Caki2 (cell line): ENCODE results near the gene TMEM125. TPM values are rescaled to one million over a fixed set of nuclear protein-coding genes. Genes with fewer than 3 reads are reported as not detected.
A peak's percentile ranks its signal among the peaks of the same experiment; 100 is the strongest.

ENCODE experiments used
- DNase-seq: peaks from one replicate; pipeline ENCODE4 v3.0.0-alpha.2; 2015; ENCODE audit warnings: low read depth
- in situ Hi-C: cut with HindIII; loops from 2 replicates; pipeline ENCODE4 v1.10.0; 2016; ENCODE audit warnings: low sequenced_read_pairs, low pct_unique_long_range_greater_than_20kb, mixed read lengths
- total RNA-seq: library from RNA; depleted of rRNA; stranded (reverse); fragments of >200 nt; shearing (Covaris generic); gene quantifications from 2 replicates; pipeline ENCODE4 v1.2.3, GENCODE V29; 2014; ENCODE audit warnings: low replicate concordance

Gene TMEM125
- total RNA-seq, 1 experiment from 2014 or later, result not detected

- in situ Hi-C loops, result no loop called here
- no peak for DNase-seq
Observed at GRCh38 chr1:43285269-43285990, 15.6 kb downstream of the TMEM125 start, which contains the start of gene C1orf210. TSS of gene C1orf210 (minus strand) at chr1:43285581. CDS start at chr1:43283270, 2,311 bp downstream.

DNA sequence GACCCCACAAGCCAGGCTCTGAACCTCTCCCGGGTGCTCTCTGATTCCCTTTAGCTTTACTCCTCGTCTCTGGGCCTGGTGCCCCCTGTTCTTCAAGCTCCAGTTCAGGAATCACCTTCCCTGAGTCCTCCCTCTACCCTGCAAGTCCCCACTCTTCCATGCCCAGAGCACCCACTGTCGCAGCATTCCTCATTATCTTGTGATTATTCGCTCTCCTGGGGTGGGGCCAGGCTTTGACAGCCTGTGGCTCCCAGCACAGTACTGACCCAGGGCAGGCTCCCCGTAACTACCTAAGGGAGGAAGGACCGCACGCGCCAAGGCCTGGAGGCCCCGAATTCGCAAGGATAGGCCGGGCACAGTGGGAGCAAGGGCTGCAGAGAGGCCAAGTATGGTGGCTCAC is 16.3 kb downstream of the TMEM125 start:
- in situ Hi-C loops, result no loop called here
- DNase-seq, result no peak

DNA sequence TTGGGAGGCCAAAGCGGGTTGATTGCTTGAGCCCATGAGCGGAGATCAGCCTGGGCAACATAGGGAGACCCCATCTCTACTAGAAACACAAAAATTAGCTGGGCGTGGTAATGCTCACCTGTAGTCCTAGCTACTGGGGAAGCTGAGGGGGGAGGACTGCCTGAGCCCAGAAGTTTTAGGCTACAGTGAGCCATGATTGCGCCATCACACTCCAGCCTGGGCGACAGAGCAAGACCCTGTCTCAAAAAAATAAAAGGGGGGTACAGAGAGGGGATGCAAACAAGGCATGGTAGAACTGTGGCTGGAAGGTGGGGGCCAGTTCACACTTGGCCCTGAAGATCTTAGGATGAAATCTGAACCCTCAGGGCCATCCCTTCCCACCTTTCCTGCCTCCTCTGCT is 16.8 kb downstream of the TMEM125 start:
- DNase-seq, result no peak
- in situ Hi-C loops, result no loop called here

GRCh38 chr1:43288058-43288784 is 18.4 kb downstream of the TMEM125 start:
- in situ Hi-C loops, result no loop called here

DNA sequence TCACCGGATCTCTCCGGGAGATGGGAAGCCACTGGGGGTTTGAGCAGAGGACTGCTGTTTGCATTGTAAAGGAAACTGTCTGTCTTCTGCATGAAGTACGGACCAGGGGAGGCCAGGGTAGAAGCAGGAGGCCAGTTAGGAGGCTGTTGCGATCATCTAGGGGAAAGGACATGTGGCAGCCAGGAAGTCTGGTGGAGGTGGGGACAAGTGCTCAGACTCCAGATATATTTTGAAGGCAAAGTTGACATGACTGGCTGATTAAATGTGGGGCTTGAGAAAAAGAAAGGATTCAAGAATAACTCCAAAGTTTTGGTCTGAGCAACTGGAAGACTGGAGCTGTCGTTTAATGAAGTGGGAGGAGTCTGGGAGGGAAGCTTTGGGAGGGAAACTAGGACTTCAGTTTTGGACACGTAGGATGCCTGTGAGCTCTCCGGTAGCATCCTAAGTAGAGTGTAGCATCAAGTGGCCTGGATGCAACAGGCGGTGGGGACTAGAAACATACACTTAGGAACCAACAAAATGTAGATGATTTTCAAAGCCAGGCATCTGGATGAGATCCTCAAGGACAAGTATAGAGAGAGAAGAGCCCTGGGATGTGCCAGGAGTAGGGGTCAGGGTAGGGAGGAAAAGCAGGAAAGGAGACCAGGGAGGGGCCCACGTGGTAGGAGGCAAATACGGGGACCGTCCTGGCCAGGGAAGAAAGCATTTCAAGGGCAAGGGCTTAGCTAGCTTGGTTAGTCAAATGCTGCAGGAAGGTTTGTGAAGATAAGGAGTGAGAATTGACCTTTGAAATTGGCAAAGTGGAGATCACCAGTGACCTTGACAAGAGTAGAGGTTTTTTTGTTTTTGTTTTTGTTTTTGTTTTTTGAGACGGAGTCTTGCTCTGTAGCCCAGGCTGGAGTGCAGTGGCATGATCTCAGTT is 19.3 kb downstream of the TMEM125 start:
- in situ Hi-C loops, result no loop called here
- no peak for DNase-seq

More at GRCh38 chr1:43288058-43288784, 18.4 kb downstream of the TMEM125 start:
- DNase-seq, result no peak

- no peak for DNase-seq
- in situ Hi-C loops, result no loop called here
Observed at GRCh38 chr1:43292216-43292615, 22.4 kb downstream of the TMEM125 start.

- in situ Hi-C loops, result no loop called here
- DNase-seq, result no peak
Observed at GRCh38 chr1:43292679-43293078, 22.9 kb downstream of the TMEM125 start.

DNA sequence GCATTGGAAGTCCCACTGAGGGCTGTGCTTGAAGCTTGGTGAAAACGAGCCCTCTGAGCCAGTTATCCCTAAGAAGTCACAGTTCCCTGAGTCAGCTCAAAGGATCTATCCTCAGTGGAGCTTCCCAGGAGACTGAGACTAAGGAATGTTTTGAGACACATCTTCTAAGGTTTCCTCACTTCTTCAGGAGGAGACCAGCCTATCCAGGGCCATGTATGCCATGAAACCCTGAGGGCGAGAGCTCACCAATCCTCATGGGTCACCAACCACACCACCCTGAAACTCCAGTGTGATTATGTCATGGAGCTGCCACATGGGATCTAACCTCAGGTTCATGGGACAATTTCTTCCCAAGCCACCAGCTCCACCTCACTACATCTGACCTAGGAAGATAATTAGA is 23.4 kb downstream of the TMEM125 start:
- peak; percentile 46 for DNase-seq
- in situ Hi-C loops, result no loop called here

DNA sequence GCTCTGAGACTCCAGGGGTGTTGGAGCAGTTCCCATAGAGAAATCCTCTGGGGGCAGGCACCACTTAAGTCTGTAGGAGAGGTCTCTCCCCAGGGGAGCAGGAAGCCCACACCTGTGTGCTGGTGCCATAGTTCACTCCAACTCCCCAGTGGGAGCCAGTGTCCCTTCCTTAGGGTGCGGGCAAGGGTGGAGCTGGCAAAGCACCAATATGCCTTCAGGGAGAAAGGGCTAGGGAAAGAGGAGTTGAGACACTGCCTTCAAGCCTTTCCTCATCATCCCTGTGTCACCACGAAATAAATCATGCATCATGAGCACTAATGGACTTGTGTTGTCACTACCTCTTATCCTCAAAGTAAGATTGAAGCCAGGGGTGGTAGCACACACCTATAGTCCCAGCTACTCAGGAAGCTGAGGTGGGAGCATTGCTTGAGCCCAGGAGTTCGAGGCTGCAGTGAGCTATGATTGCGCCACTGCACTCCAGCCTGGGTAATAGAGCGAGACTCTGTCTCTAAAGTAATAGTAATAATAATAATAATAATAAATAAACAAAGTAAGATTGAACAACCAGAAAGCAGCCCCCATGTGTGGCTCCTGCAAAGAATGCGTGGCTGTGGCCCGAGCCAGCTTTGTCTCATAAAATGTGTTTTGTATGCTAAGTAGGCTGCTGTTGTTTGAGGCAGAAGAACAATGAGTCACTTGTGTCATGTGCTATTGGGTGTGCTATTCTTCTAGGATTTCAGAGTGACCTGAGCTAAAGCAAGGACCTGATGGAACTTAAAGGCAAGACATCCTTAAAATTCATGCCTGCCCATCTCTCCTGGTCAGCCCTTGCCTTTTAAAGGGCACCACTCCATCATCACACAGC is 24.3 kb downstream of the TMEM125 start:
- peak; percentile 74 for DNase-seq
- in situ Hi-C loops, result no loop called here

GRCh38 chr1:43294761-43295160 is 25.0 kb downstream of the TMEM125 start:
- DNase-seq, result no peak
- in situ Hi-C loops, result no loop called here

GRCh38 chr1:43296207-43296606 is 26.4 kb downstream of the TMEM125 start:
- no peak for DNase-seq
- in situ Hi-C loops, result no loop called here

DNA sequence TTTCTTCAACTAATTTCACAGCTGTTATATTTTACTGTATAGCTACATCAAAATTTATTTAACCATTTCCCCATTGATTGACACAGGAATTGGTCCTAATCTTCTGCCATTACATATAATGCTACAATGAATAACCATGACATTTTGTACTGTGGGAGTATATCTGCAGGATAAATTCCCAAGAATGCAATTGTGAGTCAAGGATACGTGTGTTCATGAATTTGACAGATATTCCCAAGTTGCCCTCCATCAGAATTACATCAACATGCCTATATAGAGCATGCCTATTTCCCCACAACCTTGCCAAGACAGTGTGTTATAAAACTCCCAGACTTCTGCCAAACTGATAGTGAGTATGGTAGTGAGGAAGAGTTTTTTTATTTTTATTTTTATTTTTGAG is 28.3 kb downstream of the TMEM125 start:
- in situ Hi-C loops, result no loop called here
- DNase-seq, result no peak

- DNase-seq, result no peak
- in situ Hi-C loops, result no loop called here
Observed at GRCh38 chr1:43299101-43299500, 29.3 kb downstream of the TMEM125 start.

GRCh38 chr1:43300378-43301094 is 30.8 kb downstream of the TMEM125 start, which contains the start of gene TIE1:
TSS of gene TIE1 (plus strand) at chr1:43300982. CDS start at chr1:43301072, 90 bp downstream.
- no peak for DNase-seq
- in situ Hi-C loops, result no loop called here

DNA sequence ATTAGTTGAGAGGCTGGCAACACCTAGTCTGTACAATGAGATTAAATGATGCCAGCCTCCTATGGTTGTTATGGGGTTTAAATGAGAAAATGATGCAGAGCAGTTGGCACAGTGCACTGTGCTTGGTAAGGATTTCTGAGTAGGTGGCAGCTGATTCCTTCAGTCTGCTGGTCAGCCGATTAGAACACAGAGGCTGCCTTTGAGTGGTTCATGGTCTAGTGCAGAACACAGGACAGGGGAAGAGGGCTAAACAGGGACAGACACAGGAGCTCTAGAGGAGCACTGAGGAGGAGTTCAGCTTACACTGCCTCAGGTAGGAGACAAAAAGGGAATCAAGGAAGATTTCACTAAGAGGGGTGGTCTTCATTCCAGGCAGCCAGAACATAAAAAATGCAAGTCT is 32.4 kb downstream of the TMEM125 start:
- in situ Hi-C loops, result no loop called here
- no peak for DNase-seq

DNA sequence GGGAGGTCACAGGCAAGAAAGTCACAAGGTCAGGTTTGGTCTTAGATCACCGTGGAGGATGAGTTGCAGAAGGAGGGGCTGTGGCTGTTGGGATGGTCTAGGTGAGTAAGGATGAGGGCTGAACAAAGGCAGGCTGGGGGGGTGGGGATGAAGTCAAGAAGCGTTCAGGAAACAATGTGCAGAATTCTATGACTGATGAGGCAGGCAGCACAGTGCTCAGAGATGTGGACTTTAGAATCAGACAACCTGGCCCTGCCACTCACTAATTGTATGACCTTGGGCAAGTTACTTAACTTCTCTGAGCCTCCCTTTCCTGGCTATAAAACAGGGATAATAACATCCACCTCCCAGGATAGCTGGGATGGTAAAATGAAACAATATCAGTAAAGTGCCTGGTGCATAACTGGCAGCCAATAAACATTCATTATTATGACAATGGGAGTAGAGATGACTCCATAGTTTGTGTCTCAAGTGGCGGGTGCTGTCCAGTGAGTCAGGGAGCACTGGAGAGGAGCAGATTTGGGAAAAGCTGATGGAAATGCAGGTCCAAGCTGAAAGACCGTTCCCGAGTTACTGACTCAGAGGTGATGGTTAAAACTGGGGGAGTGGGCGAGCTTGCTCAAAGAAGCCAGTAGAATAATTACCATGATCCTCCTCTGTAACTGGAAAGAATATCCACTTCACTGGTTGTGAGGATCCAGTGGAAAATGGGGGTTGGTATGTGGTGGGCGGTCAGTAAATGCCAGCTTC is 33.1 kb downstream of the TMEM125 start:
- DNase-seq, result no peak
- in situ Hi-C loops, result no loop called here
